Activated CD4-positive, alpha-beta T cell treated with anti-CD3 and anti-CD28 coated beads, Interleukin-10, Interleukin-2, amounts not matched to agents 100 ng/mL and 50 ng/mL, durations not matched to agents 16 hours and 8 hours (primary cell): Measurements from ENCODE around the gene FLNA.

Source experiments
- DNase-seq: peaks from one replicate; pipeline ENCODE4 v3.0.0-alpha.2; 2020

Gene FLNA

GRCh38 chrX:154300816-154301215 lies 73.6 kb downstream of the FLNA start:
- DNase-seq, result no peak
